HG02623 (cell line): ENCODE results near the gene GNB2.
"Not testable (repeated sequence)": the region's sequence is repeated elsewhere in the genome, so short reads cannot be mapped to it uniquely, and the experiment has no call there.

Experiments used
- ATAC-seq: cut with Tn5 transposase; IDR thresholded peaks from one replicate; pipeline ENCODE4 v1.9.1; 2021; ENCODE audit warnings: moderate library complexity; ENCODE audit not compliant: unreplicated experiment

The GNB2 gene

GRCh38 chr7:100723732-100724275 lies 50.3 kb downstream of the GNB2 start:
- no peak for ATAC-seq

- ATAC-seq: not testable (repeated sequence)
Observed at GRCh38 chr7:100724364-100724763, 50.8 kb downstream of the GNB2 start.

- no peak for ATAC-seq
Observed at GRCh38 chr7:100726996-100727761, 53.6 kb downstream of the GNB2 start.

- no peak for ATAC-seq
Observed at GRCh38 chr7:100728196-100728595, 54.7 kb downstream of the GNB2 start.
